Caco-2 (cell line): ENCODE measurements around the gene TTC39A. TPM values are rescaled to one million over a fixed set of nuclear protein-coding genes. Genes with fewer than 3 reads are reported as not detected.

Experiments
- BruUV-seq: library from RNA; stranded (reverse); fragments of 400-500 nt; replicated peaks from 2 replicates; lab custom pipeline; 2021; lab: Mats Ljungman, UMichigan
- CTCF ChIA-PET: fragments of 300-600 bp; sonication (Branson Sonifier 250); formaldehyde crosslinking; loops from one replicate; lab custom pipeline; 2022; ENCODE audit warnings: antibody characterized with exemption; lab: Charles Lee
- POLR2A ChIA-PET: fragments of 300-600 bp; sonication (Branson Sonifier 250); formaldehyde crosslinking; loops from one replicate; lab custom pipeline; 2022; ENCODE audit warnings: antibody characterized with exemption; lab: Charles Lee
- DNase-seq, 2 experiments: peaks; one replicate each; pipeline versions ENCODE4 v3.0.0 to v3.0.0-alpha.2; 2020 to 2022
- H3K27me3 ChIP-seq: replicated peaks from 2 replicates; pipeline ENCODE4 v1.6.0; 2011; ENCODE audit warnings: low read length; ENCODE audit not compliant: control insufficient read depth, insufficient read depth
- H3K36me3 ChIP-seq: 2 replicates; pipeline ENCODE4 v1.5.1; 2011; ENCODE audit warnings: low read length; ENCODE audit not compliant: control insufficient read depth, insufficient read depth
- H3K4me1 ChIP-seq: fragments of 250-450 bp; sonication (Bioruptor Pico); 2 replicates; pipeline ENCODE4 v1.5.1; 2020; ENCODE audit warnings: mild to moderate bottlenecking
- H3K4me3 ChIP-seq: 2 replicates; pipeline ENCODE4 v1.5.1; 2011; ENCODE audit warnings: low read depth, mild to moderate bottlenecking, control low read depth, low read length
- H3K9me3 ChIP-seq: fragments of 250-450 bp; sonication (Bioruptor Pico); 2 replicates; pipeline ENCODE4 v1.5.1; 2020; ENCODE audit warnings: mild to moderate bottlenecking, moderate library complexity
- H3K27ac Mint-ChIP-seq: one replicate; pipeline ENCODE4 v1.8.0; 2022; ENCODE audit warnings: mixed read lengths; ENCODE audit not compliant: unreplicated experiment
- H3K27me3 Mint-ChIP-seq: one replicate; pipeline ENCODE4 v1.8.0; 2022; ENCODE audit warnings: mixed read lengths; ENCODE audit not compliant: insufficient read depth, unreplicated experiment
- H3K36me3 Mint-ChIP-seq: one replicate; pipeline ENCODE4 v1.8.0; 2022; ENCODE audit warnings: mild to moderate bottlenecking, mixed read lengths; ENCODE audit not compliant: insufficient read depth, unreplicated experiment
- H3K4me1 Mint-ChIP-seq: one replicate; pipeline ENCODE4 v1.8.0; 2022; ENCODE audit warnings: low read depth, mixed read lengths; ENCODE audit not compliant: unreplicated experiment
- H3K4me3 Mint-ChIP-seq: one replicate; pipeline ENCODE4 v1.8.0; 2022; ENCODE audit warnings: mild to moderate bottlenecking, moderate library complexity, mixed read lengths; ENCODE audit not compliant: unreplicated experiment
- H3K9me3 Mint-ChIP-seq: one replicate; pipeline ENCODE4 v1.8.0; 2022; ENCODE audit warnings: mixed read lengths; ENCODE audit not compliant: unreplicated experiment
- intact Hi-C: fragments of 100-400 bp; cut with micrococcal nuclease; formaldehyde crosslinking; loops from one replicate; pipeline ENCODE4 v1.10.0; 2022; ENCODE audit not compliant: unreplicated experiment
- total RNA-seq: library from RNA; stranded (reverse); gene quantifications from 2 replicates; pipeline ENCODE4 v1.2.3, GENCODE V29; 2022
- TF ChIP-seq, protein P1 (sequence below), 2 experiments: fragments of 200-600 bp in 1 of 2; IDR thresholded peaks; 1 replicate in 1 of 2; 2 replicates in 1 of 2; pipeline versions ENCODE4 v1.5.1 to v1.8.0; 2011 to 2022; ENCODE audit warnings: antibody characterized with exemption in 1 of 2, control low read depth in 1 of 2, inconsistent platforms in 1 of 2, low read depth in 1 of 2, low read length in 1 of 2, mild to moderate bottlenecking in 1 of 2, moderate library complexity in 1 of 2; ENCODE audit not compliant: insufficient read depth in 1 of 2, severe bottlenecking in 1 of 2, unreplicated experiment in 1 of 2

The TTC39A gene
- total RNA-seq, 1 experiment from 2014 or later: 21.0 TPM

GRCh38 chr1:51359879-51360278 lies 29.5 kb upstream of the TTC39A start:
- no peaks in the 10 kb centered on the region for H3K4me1 ChIP-seq
- H3K4me1 Mint-ChIP-seq: no peaks in the 10 kb centered on the region
- POLR2A ChIA-PET: no interaction called here
- H3K27me3 Mint-ChIP-seq: no peaks in the 10 kb centered on the region
- CTCF ChIA-PET: no interaction called here
- no peak for DNase-seq
- no peaks in the 10 kb centered on the region for H3K36me3 ChIP-seq
- H3K9me3 Mint-ChIP-seq: no peaks in the 10 kb centered on the region
- intact Hi-C loops: no loop called here
- no peaks in the 10 kb centered on the region for H3K9me3 ChIP-seq
- no peak overlapping the region for H3K4me3 Mint-ChIP-seq
- TF ChIP-seq, protein P1, sequence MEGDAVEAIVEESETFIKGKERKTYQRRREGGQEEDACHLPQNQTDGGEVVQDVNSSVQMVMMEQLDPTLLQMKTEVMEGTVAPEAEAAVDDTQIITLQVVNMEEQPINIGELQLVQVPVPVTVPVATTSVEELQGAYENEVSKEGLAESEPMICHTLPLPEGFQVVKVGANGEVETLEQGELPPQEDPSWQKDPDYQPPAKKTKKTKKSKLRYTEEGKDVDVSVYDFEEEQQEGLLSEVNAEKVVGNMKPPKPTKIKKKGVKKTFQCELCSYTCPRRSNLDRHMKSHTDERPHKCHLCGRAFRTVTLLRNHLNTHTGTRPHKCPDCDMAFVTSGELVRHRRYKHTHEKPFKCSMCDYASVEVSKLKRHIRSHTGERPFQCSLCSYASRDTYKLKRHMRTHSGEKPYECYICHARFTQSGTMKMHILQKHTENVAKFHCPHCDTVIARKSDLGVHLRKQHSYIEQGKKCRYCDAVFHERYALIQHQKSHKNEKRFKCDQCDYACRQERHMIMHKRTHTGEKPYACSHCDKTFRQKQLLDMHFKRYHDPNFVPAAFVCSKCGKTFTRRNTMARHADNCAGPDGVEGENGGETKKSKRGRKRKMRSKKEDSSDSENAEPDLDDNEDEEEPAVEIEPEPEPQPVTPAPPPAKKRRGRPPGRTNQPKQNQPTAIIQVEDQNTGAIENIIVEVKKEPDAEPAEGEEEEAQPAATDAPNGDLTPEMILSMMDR (IDR thresholded peaks at IDR 0.05; ENCODE audit: insufficient read depth in 1 of 2, low read depth in 1 of 2, low read length in 1 of 2, severe bottlenecking in 1 of 2, unreplicated experiment in 1 of 2): no peak
- no peaks in the 10 kb centered on the region for H3K27me3 ChIP-seq
- H3K36me3 Mint-ChIP-seq: peaks cover 8% of the 10 kb centered on the region
- no TSS peak for BruUV-seq
- no peak overlapping the region for H3K27ac Mint-ChIP-seq
- H3K4me3 ChIP-seq: no peak overlapping the region

DNA sequence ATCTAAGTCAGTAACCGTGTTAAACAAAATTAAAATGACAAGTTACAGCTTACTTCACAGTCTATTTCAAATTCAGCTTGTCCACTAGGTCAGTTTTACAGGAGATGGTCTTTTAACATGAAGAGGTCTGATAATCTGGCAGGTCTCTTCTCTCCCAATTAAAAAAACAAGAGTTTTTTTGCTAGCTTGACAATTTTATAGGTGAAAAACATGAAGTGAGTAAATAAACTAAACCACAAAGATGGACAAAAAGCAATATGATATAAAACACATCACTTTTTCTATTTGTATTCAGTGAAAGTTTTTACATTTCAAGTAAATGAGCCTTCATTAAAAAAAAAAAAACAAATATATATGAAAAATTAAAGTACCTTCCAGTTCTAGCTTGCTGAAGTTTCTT lies 25.0 kb upstream of the TTC39A start:
- CTCF ChIA-PET: no interaction called here
- Mint-ChIP-seq H3K9me3 (no peaks in the 10 kb centered on the region), H3K4me1 (no peaks in the 10 kb centered on the region), H3K36me3 (peaks cover 11% of the 10 kb centered on the region), H3K27ac (no peak overlapping the region), H3K4me3 (no peak overlapping the region), H3K27me3 (no peaks in the 10 kb centered on the region)
- Histone ChIP-seq H3K36me3 (no peaks in the 10 kb centered on the region), H3K4me1 (no peaks in the 10 kb centered on the region), H3K9me3 (no peaks in the 10 kb centered on the region), H3K27me3 (no peaks in the 10 kb centered on the region), H3K4me3 (no peak overlapping the region)
- TF ChIP-seq, protein P1 (IDR thresholded peaks at IDR 0.05; ENCODE audit: insufficient read depth in 1 of 2, low read depth in 1 of 2, low read length in 1 of 2, severe bottlenecking in 1 of 2, unreplicated experiment in 1 of 2): no peak
- intact Hi-C loops: no loop called here
- no TSS peak for BruUV-seq
- POLR2A ChIA-PET: no interaction called here
- DNase-seq: no peak

- H3K27me3 Mint-ChIP-seq: no peaks in the 10 kb centered on the region
- no peak overlapping the region for H3K4me3 Mint-ChIP-seq
- intact Hi-C loops: no loop called here
- Histone ChIP-seq H3K27me3 (no peaks in the 10 kb centered on the region), H3K9me3 (no peaks in the 10 kb centered on the region), H3K4me1 (no peaks in the 10 kb centered on the region), H3K36me3 (no peaks in the 10 kb centered on the region), H3K4me3 (no peak overlapping the region)
- no TSS peak for BruUV-seq
- H3K4me1 Mint-ChIP-seq: no peaks in the 10 kb centered on the region
- no peak for DNase-seq
- CTCF ChIA-PET: no interaction called here
- TF ChIP-seq, protein P1 (IDR thresholded peaks at IDR 0.05; ENCODE audit: insufficient read depth in 1 of 2, low read depth in 1 of 2, low read length in 1 of 2, severe bottlenecking in 1 of 2, unreplicated experiment in 1 of 2): no peak
- H3K36me3 Mint-ChIP-seq: peaks cover 11% of the 10 kb centered on the region
- H3K27ac Mint-ChIP-seq: no peak overlapping the region
- POLR2A ChIA-PET: no interaction called here
- no peaks in the 10 kb centered on the region for H3K9me3 Mint-ChIP-seq
Observed at GRCh38 chr1:51354416-51354815, 24.1 kb upstream of the TTC39A start.
